ENCODE results near the gene IL7R. TPM values are rescaled to one million over a fixed set of nuclear protein-coding genes. Genes with fewer than 3 reads are reported as not detected.

Gene IL7R
- total RNA-seq, 1 experiment from 2014 or later: not detected

DNA sequence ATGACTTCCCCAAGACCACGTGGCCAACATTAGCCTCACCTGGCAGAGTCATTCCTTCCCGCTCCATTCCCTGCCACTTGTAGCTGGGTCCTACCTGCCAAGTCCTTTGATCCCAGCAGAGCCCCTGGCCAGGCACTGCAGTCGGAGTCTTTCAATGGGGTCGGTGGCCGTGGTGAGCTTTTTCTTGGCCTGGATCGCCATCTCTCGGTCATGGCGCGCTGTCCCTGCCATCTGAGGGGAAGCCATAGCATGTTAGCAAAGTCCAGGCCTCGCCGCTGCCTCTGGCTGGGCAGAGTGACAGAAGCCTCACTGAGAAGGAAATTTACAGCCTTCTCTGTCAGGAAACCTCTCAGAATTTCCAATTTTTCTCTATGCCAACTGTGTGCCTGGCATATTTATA, 64.2 kb downstream of the IL7R start:
- Histone ChIP-seq H2BK20ac (ENCODE audit: low read depth, low read length, poor library complexity, severe bottlenecking) (no peak overlapping the region), H4K91ac (ENCODE audit: insufficient read length, low read depth, low read length) (no peak overlapping the region), H3K9me3 (ENCODE audit: control insufficient read depth, low read depth, low read length) (no peaks in the 10 kb centered on the region), H2BK12ac (ENCODE audit: insufficient read length, low read depth, low read length) (no peak overlapping the region), H2AK5ac (ENCODE audit: insufficient read length, low read length) (no peak overlapping the region), H3K23ac (ENCODE audit: insufficient read length, low read depth, low read length) (no peak overlapping the region), H3T11ph (ENCODE audit: low read length) (no peak overlapping the region), H3K27me3 (ENCODE audit: insufficient read depth, low read length) (peaks cover 7% of the 10 kb centered on the region; the same call in 1 of the 2 replicates), H3K9ac (ENCODE audit: extremely low read depth, insufficient read length, low read length) (no peak overlapping the region), H2BK5ac (ENCODE audit: insufficient read length, low read length) (no peak overlapping the region), H3K4me2 (ENCODE audit: insufficient read depth, insufficient read length, low read length) (no peak overlapping the region), H3K14ac (ENCODE audit: insufficient read depth, low read length) (no peak overlapping the region), H2AFZ (ENCODE audit: low read length) (no peak overlapping the region), H4K5ac (ENCODE audit: insufficient read length, low read depth, low read length) (no peak overlapping the region), H3K23me2 (ENCODE audit: insufficient read length, low read depth, low read length, poor library complexity, severe bottlenecking) (no peaks in the 10 kb centered on the region), H3K79me1 (ENCODE audit: insufficient read depth, low read depth, low read length, poor library complexity, severe bottlenecking) (no peaks in the 10 kb centered on the region), H4K20me1 (ENCODE audit: control insufficient read depth, insufficient read depth, insufficient read length) (no peaks in the 10 kb centered on the region), H3K27ac (ENCODE audit: insufficient read length, low read depth, low read length) (no peak overlapping the region), H3K4ac (ENCODE audit: low read depth, low read length) (no peak overlapping the region), H3K18ac (ENCODE audit: insufficient read length, low read depth, low read length) (no peak overlapping the region), H3K56ac (ENCODE audit: insufficient read length, low read depth, low read length) (no peak overlapping the region), H3K79me2 (ENCODE audit: insufficient read depth, low read length) (no peaks in the 10 kb centered on the region), H2BK15ac (ENCODE audit: low read depth, low read length) (no peak overlapping the region), H4K8ac (replicated peaks; ENCODE audit: insufficient read length, low read depth, low read length) (no peak overlapping the region), H3K4me1 (ENCODE audit: insufficient read depth, low read length) (no peaks in the 10 kb centered on the region), H2BK120ac (ENCODE audit: low read depth, low read length, poor library complexity, severe bottlenecking) (no peak overlapping the region)
- TF ChIP-seq, protein P1, sequence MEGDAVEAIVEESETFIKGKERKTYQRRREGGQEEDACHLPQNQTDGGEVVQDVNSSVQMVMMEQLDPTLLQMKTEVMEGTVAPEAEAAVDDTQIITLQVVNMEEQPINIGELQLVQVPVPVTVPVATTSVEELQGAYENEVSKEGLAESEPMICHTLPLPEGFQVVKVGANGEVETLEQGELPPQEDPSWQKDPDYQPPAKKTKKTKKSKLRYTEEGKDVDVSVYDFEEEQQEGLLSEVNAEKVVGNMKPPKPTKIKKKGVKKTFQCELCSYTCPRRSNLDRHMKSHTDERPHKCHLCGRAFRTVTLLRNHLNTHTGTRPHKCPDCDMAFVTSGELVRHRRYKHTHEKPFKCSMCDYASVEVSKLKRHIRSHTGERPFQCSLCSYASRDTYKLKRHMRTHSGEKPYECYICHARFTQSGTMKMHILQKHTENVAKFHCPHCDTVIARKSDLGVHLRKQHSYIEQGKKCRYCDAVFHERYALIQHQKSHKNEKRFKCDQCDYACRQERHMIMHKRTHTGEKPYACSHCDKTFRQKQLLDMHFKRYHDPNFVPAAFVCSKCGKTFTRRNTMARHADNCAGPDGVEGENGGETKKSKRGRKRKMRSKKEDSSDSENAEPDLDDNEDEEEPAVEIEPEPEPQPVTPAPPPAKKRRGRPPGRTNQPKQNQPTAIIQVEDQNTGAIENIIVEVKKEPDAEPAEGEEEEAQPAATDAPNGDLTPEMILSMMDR (conservative IDR thresholded peaks at IDR 0.05): peak; percentile 63; the same call in 2 of the 3 replicates
- no peak overlapping the region for H3K27ac Mint-ChIP-seq
- H3K4me1 Mint-ChIP-seq: peaks cover 4 to 5% of the 10 kb centered on the region in 2 experiments; a peak in 3 of 4 replicates
- peaks cover 6 to 7% of the 10 kb centered on the region in 2 experiments; a peak in 4 of 5 replicates for H3K9me3 Mint-ChIP-seq
- peaks cover 49% of the 10 kb centered on the region for H3K27me3 Mint-ChIP-seq (ENCODE audit: low read depth)
- no CpG with 5 or more reads among the region's 11 CpGs for WGBS (ENCODE audit: extremely low coverage, insufficient read length, low lambda C conversion rate)
- DNase-seq: peak; percentile 69
- no peak overlapping the region for H3K4me3 Mint-ChIP-seq
- H3K36me3 Mint-ChIP-seq (ENCODE audit: insufficient read depth in 1 of 3, low read depth in 3 of 3): no peaks in the 10 kb centered on the region; a peak in 1 of 7 replicates
